Endodermal cell (in vitro differentiated cells): ENCODE data around the gene NEK6. TPM values are rescaled to one million over a fixed set of nuclear protein-coding genes. Genes with fewer than 3 reads are reported as not detected.
A peak's percentile ranks its signal among the peaks of the same experiment; 100 is the strongest.

Experiments
- DNase-seq: peaks from one replicate; pipeline ENCODE4 v3.0.0-alpha.2; 2017
- H3K27ac ChIP-seq: 2 replicates; pipeline ENCODE4 v1.5.1; 2013; ENCODE audit warnings: mild to moderate bottlenecking, low read depth, low read length, moderate library complexity
- H3K27me3 ChIP-seq: 2 replicates; pipeline ENCODE4 v1.6.1; 2013; ENCODE audit warnings: mild to moderate bottlenecking, low read length, moderate library complexity; ENCODE audit not compliant: insufficient read depth, control insufficient read depth, poor library complexity, severe bottlenecking
- H3K36me3 ChIP-seq: 2 replicates; pipeline ENCODE4 v1.7.0; 2013; ENCODE audit warnings: mild to moderate bottlenecking, low read length, moderate library complexity; ENCODE audit not compliant: control insufficient read depth, insufficient read depth
- H3K4me1 ChIP-seq: one replicate; pipeline ENCODE4 v1.7.0; 2013; ENCODE audit warnings: low read length; ENCODE audit not compliant: control insufficient read depth, insufficient read depth
- H3K4me3 ChIP-seq: 2 replicates; pipeline ENCODE4 v1.5.1; 2013; ENCODE audit warnings: mild to moderate bottlenecking, low read length, moderate library complexity
- H3K9ac ChIP-seq: 2 replicates; pipeline ENCODE4 v1.6.1; 2013; ENCODE audit warnings: mild to moderate bottlenecking, low read length, moderate library complexity; ENCODE audit not compliant: poor library complexity, severe bottlenecking; ENCODE audit errors: extremely low read depth
- H3K9me3 ChIP-seq: 2 replicates; pipeline ENCODE4 v1.6.1; 2013; ENCODE audit warnings: mild to moderate bottlenecking, low read length, moderate library complexity; ENCODE audit not compliant: control insufficient read depth
- H3K27ac Mint-ChIP-seq: 2 replicates; pipeline ENCODE4 v1.8.0; 2020; ENCODE audit warnings: mixed read lengths
- H3K27me3 Mint-ChIP-seq: 2 replicates; pipeline ENCODE4 v1.8.0; 2021; ENCODE audit warnings: mild to moderate bottlenecking, mixed read lengths; ENCODE audit not compliant: insufficient read depth
- H3K36me3 Mint-ChIP-seq: 2 replicates; pipeline ENCODE4 v1.8.0; 2020; ENCODE audit warnings: low read depth, mixed read lengths
- H3K4me1 Mint-ChIP-seq: 2 replicates; pipeline ENCODE4 v1.8.0; 2020; ENCODE audit warnings: mixed read lengths
- H3K4me3 Mint-ChIP-seq: 2 replicates; pipeline ENCODE4 v1.8.0; 2020; ENCODE audit warnings: mild to moderate bottlenecking, moderate library complexity, mixed read lengths
- H3K9me3 Mint-ChIP-seq: 2 replicates; pipeline ENCODE4 v1.8.0; 2020; ENCODE audit warnings: mild to moderate bottlenecking, mixed read lengths
- WGBS, 2 experiments: methylation state at CpG; one replicate each; pipeline versions ENCODE4 v1.1.5 to v1.1.7; 2013; ENCODE audit warnings: missing lambda C conversion rate in 2 of 2, mixed read lengths in 1 of 2; ENCODE audit not compliant: insufficient coverage in 1 of 2, insufficient read length in 1 of 2; 5-methylcytosine and 5-hydroxymethylcytosine counted together
- total RNA-seq, 2 donors: library from RNA; stranded (reverse); fragmentation: NEBNext Ultra II Directional in 1 of 2; extraction: Animal tissue kit (Norgen Biotek cat#: 25700) in 1 of 2; gene quantifications; 2 replicates in 1 of 2; 3 replicates in 1 of 2; pipeline ENCODE4 v1.2.1, GENCODE V29; 2021
- TF ChIP-seq, protein P1 (sequence below): fragments of 200-600 bp; sonication (generic); conservative IDR thresholded peaks from 2 replicates; pipeline ENCODE4 v1.5.0; 2021; ENCODE audit warnings: antibody characterized with exemption, mild to moderate bottlenecking

Gene NEK6
- total RNA-seq, 2 donors from 2014 or later, result 17.1 to 32.5 TPM

DNA sequence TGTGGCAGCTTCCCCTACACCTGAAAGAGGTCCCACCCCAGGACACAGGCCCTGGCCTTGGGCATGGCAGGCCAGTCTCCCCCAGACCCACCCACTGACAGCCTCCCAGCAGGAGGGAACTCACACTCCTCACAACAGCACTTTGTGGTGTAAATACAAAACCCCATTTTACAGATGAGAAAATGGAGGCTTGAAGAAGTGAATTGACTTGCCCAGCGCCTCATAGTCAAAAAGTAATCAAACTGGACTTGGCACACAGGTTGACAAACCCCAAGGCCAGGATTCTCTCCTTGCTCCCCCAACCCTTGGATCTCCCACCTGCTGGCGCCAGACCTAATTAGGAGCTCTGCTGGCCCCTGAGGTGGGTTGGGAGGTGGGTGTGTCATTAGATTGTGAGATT lies 29.2 kb upstream of the NEK6 start:
- Mint-ChIP-seq H3K4me3 (no peak overlapping the region), H3K27ac (no peak overlapping the region), H3K27me3 (peaks cover 2% of the 10 kb centered on the region), H3K36me3 (no peaks in the 10 kb centered on the region), H3K9me3 (no peaks in the 10 kb centered on the region), H3K4me1 (no peaks in the 10 kb centered on the region)
- TF ChIP-seq, protein P1, sequence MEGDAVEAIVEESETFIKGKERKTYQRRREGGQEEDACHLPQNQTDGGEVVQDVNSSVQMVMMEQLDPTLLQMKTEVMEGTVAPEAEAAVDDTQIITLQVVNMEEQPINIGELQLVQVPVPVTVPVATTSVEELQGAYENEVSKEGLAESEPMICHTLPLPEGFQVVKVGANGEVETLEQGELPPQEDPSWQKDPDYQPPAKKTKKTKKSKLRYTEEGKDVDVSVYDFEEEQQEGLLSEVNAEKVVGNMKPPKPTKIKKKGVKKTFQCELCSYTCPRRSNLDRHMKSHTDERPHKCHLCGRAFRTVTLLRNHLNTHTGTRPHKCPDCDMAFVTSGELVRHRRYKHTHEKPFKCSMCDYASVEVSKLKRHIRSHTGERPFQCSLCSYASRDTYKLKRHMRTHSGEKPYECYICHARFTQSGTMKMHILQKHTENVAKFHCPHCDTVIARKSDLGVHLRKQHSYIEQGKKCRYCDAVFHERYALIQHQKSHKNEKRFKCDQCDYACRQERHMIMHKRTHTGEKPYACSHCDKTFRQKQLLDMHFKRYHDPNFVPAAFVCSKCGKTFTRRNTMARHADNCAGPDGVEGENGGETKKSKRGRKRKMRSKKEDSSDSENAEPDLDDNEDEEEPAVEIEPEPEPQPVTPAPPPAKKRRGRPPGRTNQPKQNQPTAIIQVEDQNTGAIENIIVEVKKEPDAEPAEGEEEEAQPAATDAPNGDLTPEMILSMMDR, result no peak
- Histone ChIP-seq H3K9me3 (no peaks in the 10 kb centered on the region), H3K27me3 (no peaks in the 10 kb centered on the region), H3K36me3 (no peaks in the 10 kb centered on the region), H3K4me1 (no peaks in the 10 kb centered on the region), H3K4me3 (no peak overlapping the region), H3K9ac (no peak overlapping the region), H3K27ac (no peak overlapping the region)
- peak; percentile 33 for DNase-seq
- WGBS, 2 experiments, result 83% methylated on average over 2 of the region's 2 CpGs; no CpG with 5 or more reads in 1 of the 2 experiments

DNA sequence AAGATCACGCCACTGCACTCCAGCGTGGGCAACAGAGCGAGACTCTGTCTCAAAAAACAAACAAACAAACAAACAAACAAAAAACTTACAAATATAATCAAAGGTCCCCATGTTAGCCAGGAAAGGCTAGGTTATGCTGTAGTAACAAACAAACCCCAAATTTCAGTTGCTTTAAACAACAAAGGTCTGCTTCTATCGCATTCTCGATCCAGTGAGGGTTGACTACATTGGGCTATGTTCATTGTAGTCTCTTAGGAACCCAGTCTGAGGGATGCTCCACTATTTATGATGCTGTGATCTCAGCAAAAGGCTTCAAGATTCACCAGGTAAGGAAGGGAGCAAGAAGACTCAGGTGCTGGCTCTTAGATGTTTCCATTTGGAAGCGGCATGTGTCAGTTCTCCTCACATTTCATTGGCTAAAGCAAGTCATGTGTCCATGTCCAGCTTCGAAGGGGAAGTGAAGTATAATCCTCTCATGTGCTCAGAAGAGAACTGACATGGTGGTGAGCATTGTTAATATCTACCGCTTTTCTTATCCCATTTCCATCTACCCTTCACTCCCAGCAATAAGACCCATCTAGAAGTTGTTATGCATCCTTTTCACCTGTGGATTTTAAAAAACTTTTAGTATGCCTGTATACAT lies 26.5 kb upstream of the NEK6 start:
- Histone ChIP-seq H3K27ac (no peak overlapping the region), H3K9ac (no peak overlapping the region), H3K27me3 (no peaks in the 10 kb centered on the region), H3K4me3 (no peak overlapping the region), H3K4me1 (no peaks in the 10 kb centered on the region), H3K36me3 (no peaks in the 10 kb centered on the region), H3K9me3 (no peaks in the 10 kb centered on the region)
- Mint-ChIP-seq H3K27ac (no peak overlapping the region), H3K4me1 (no peaks in the 10 kb centered on the region), H3K36me3 (no peaks in the 10 kb centered on the region), H3K4me3 (no peak overlapping the region), H3K9me3 (no peaks in the 10 kb centered on the region), H3K27me3 (peaks cover 2% of the 10 kb centered on the region)
- TF ChIP-seq, protein P1, result no peak
- 81 to 95% methylated on average over 5 to 8 of the region's 8 CpGs for WGBS, 2 experiments
- DNase-seq, result no peak

DNA sequence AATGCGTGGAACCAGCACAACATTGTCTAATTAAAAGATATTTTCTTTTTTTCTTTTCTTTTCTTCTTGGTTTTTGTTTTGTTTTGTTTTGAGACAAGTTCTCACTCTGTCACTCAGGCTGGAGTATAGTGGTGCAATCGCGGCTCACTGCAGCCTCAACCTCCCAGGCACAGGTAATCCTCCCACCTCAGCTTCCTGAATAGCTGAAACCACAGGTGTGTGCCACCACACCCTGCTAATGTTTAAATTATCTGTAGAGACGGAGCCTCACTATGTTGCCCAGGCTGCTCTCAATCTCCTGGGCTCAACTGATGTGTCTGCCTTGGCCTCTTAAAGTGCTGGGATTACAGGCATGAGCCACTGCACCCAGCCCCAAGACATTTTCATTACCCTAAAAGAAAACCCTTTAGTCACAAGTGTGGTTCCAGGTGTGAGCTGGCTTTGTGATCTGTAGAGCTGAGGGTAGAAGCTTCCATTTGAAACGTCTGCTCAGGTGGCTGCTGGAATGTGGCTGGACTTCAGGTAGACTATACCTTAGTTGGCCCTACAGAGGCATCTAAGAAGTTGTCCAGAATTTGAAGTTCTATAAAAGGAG lies 19.1 kb upstream of the NEK6 start:
- H3K9me3 ChIP-seq, result no peaks in the 10 kb centered on the region
- H3K36me3 ChIP-seq, result no peaks in the 10 kb centered on the region
- no peaks in the 10 kb centered on the region for H3K4me1 ChIP-seq
- H3K27me3 Mint-ChIP-seq, result peaks cover 3% of the 10 kb centered on the region
- no peak overlapping the region for H3K27ac Mint-ChIP-seq
- no peaks in the 10 kb centered on the region for H3K9me3 Mint-ChIP-seq
- TF ChIP-seq, protein P1, result no peak
- H3K4me1 Mint-ChIP-seq, result peaks cover 1% of the 10 kb centered on the region
- H3K4me3 ChIP-seq, result no peak overlapping the region
- H3K27ac ChIP-seq, result no peak overlapping the region
- peak; percentile 21 for DNase-seq
- H3K36me3 Mint-ChIP-seq, result no peaks in the 10 kb centered on the region
- no peak overlapping the region for H3K9ac ChIP-seq
- no peaks in the 10 kb centered on the region for H3K27me3 ChIP-seq
- WGBS, 2 experiments, result 81 to 95% methylated on average over 3 to 4 of the region's 5 CpGs
- H3K4me3 Mint-ChIP-seq, result no peak overlapping the region
